H1 (cell line): ENCODE results near the gene GAST. TPM values are rescaled to one million over a fixed set of nuclear protein-coding genes. Genes with fewer than 3 reads are reported as not detected.

ENCODE experiments used
- CTCF ChIA-PET: fragments of 300-600 bp; sonication (Branson Sonifier 250); formaldehyde crosslinking; loops from one replicate; lab custom pipeline; 2021; ENCODE audit not compliant: partially characterized antibody; lab: Charles Lee
- POLR2A ChIA-PET: fragments of 300-600 bp; sonication (Branson Sonifier 250); formaldehyde crosslinking; loops from one replicate; lab custom pipeline; 2021; ENCODE audit warnings: inconsistent platforms; ENCODE audit not compliant: partially characterized antibody; lab: Charles Lee
- DNase-seq, 2 experiments: peaks; one replicate each; pipeline versions ENCODE4 v3.0.0 to v3.0.0-alpha.2; 2010 to 2022; ENCODE audit warnings: low spot score in 2 of 2, low read depth in 1 of 2, mixed read lengths in 1 of 2
- FAIRE-seq: peaks from 2 replicates; lab custom pipeline; 2011; peaks lifted over from hg19 to GRCh38; lab: Jason Lieb, UNC
- H2AFZ ChIP-seq: 2 replicates; pipeline ENCODE4 v1.8.1; 2012; ENCODE audit warnings: low read length, inconsistent platforms
- H2AK5ac ChIP-seq: 2 replicates; pipeline ENCODE4 v1.6.1; 2013; ENCODE audit warnings: low read depth, low read length
- H2BK120ac ChIP-seq: replicated peaks from 2 replicates; pipeline ENCODE3; 2013; ENCODE audit warnings: low read depth, low read length, inconsistent platforms
- H2BK12ac ChIP-seq: 2 replicates; pipeline ENCODE4 v1.6.1; 2013; ENCODE audit warnings: low read depth, low read length
- H2BK15ac ChIP-seq: 2 replicates; pipeline ENCODE4 v1.6.1; 2013; ENCODE audit warnings: low read length
- H2BK20ac ChIP-seq: 2 replicates; pipeline ENCODE4 v1.6.1; 2013; ENCODE audit warnings: low read length
- H2BK5ac ChIP-seq: 2 replicates; pipeline ENCODE4 v1.6.1; 2013; ENCODE audit warnings: low read depth, low read length
- H3K14ac ChIP-seq: 2 replicates; pipeline ENCODE4 v1.6.1; 2013; ENCODE audit warnings: inconsistent platforms; ENCODE audit not compliant: insufficient read length
- H3K18ac ChIP-seq: 2 replicates; pipeline ENCODE4 v1.6.1; 2013; ENCODE audit warnings: low read length; ENCODE audit errors: extremely low read depth
- H3K23ac ChIP-seq: 2 replicates; pipeline ENCODE4 v1.6.1; 2013; ENCODE audit warnings: inconsistent platforms; ENCODE audit not compliant: insufficient read length
- H3K23me2 ChIP-seq: 2 replicates; pipeline ENCODE4 v1.6.1; 2013; ENCODE audit warnings: low read depth, low read length
- H3K27ac ChIP-seq: 2 replicates; pipeline ENCODE4 v1.6.1; 2011; ENCODE audit warnings: low read depth, low read length, inconsistent platforms
- H3K27me3 ChIP-seq, 4 experiments: replicated peaks in 1 of 4; 1 replicate in 1 of 4; 2 replicates in 3 of 4; pipeline versions ENCODE4 v1.6.1 to v1.8.1; 2011 to 2013; ENCODE audit warnings: low read length in 3 of 4, mild to moderate bottlenecking in 3 of 4, inconsistent platforms in 2 of 4, mixed read lengths in 2 of 4, moderate library complexity in 1 of 4; ENCODE audit not compliant: control insufficient read depth in 3 of 4, insufficient read depth in 3 of 4; ENCODE audit errors: extremely low read depth in 1 of 4
- H3K36me3 ChIP-seq, 4 experiments: 2 replicates each; pipeline versions ENCODE4 v1.6.1 to v1.8.1; 2011 to 2013; ENCODE audit warnings: mild to moderate bottlenecking in 4 of 4, low read length in 3 of 4, moderate library complexity in 2 of 4, control low read depth in 1 of 4, inconsistent platforms in 1 of 4; ENCODE audit not compliant: insufficient read depth in 4 of 4, control insufficient read depth in 2 of 4
- H3K4ac ChIP-seq: replicated peaks from 2 replicates; pipeline ENCODE3; 2013; ENCODE audit warnings: low read length, low read depth, mixed read lengths, inconsistent platforms; ENCODE audit not compliant: insufficient read length
- H3K4me1 ChIP-seq, 4 experiments: replicated peaks in 1 of 4; 1 replicate in 1 of 4; 2 replicates in 3 of 4; pipeline versions ENCODE4 v1.6.1 to v1.8.1; 2011 to 2013; ENCODE audit warnings: low read length in 3 of 4, inconsistent platforms in 2 of 4, mixed read lengths in 1 of 4; ENCODE audit not compliant: insufficient read depth in 4 of 4, control insufficient read depth in 3 of 4
- H3K4me2 ChIP-seq, 2 experiments: 2 replicates each; pipeline versions ENCODE4 v1.6.1 to v1.8.1; 2011 to 2013; ENCODE audit warnings: low read depth in 2 of 2, low read length in 2 of 2, control low read depth in 1 of 2, inconsistent platforms in 1 of 2, mild to moderate bottlenecking in 1 of 2; ENCODE audit not compliant: insufficient read depth in 1 of 2
- H3K4me3 ChIP-seq, 4 experiments: fragments of 200-600, 300-600 bp in 1 of 4; sonication (generic), shearing (Covaris generic), sonication (Bioruptor Twin) in 1 of 4; 2 replicates each; pipeline versions ENCODE4 v1.5.1 to v1.8.1; 2011 to 2016; ENCODE audit warnings: low read length in 4 of 4, low read depth in 3 of 4, control low read depth in 2 of 4, inconsistent platforms in 2 of 4, mild to moderate bottlenecking in 2 of 4, mixed read lengths in 1 of 4, moderate library complexity in 1 of 4; ENCODE audit not compliant: insufficient read depth in 2 of 4; ENCODE audit errors: extremely low read depth in 1 of 4
- H3K56ac ChIP-seq: replicated peaks from 2 replicates; pipeline ENCODE3; 2013; ENCODE audit warnings: low read depth, mild to moderate bottlenecking, mixed read lengths, low read length, inconsistent platforms; ENCODE audit not compliant: insufficient read length
- H3K79me1 ChIP-seq: 2 replicates; pipeline ENCODE4 v1.6.1; 2013; ENCODE audit warnings: low read depth, low read length, control low read depth
- H3K79me2 ChIP-seq, 2 experiments: 2 replicates each; pipeline versions ENCODE4 v1.6.1 to v1.8.1; 2012 to 2013; ENCODE audit warnings: low read length in 2 of 2, mild to moderate bottlenecking in 2 of 2, inconsistent platforms in 1 of 2; ENCODE audit not compliant: insufficient read depth in 2 of 2, control insufficient read depth in 1 of 2
- H3K9ac ChIP-seq, 4 experiments: replicated peaks in 1 of 4; 1 replicate in 1 of 4; 2 replicates in 3 of 4; pipeline versions ENCODE4 v1.6.1 to v1.8.1; 2011 to 2013; ENCODE audit warnings: low read depth in 3 of 4, low read length in 3 of 4, control low read depth in 2 of 4, mild to moderate bottlenecking in 2 of 4, moderate library complexity in 2 of 4, inconsistent platforms in 1 of 4; ENCODE audit errors: extremely low read depth in 1 of 4
- H3K9me3 ChIP-seq, 2 experiments: 2 replicates each; pipeline versions ENCODE4 v1.6.1 to v1.8.1; 2012 to 2013; ENCODE audit warnings: mild to moderate bottlenecking in 2 of 2, moderate library complexity in 2 of 2, control low read depth in 1 of 2, inconsistent platforms in 1 of 2, low read depth in 1 of 2, low read length in 1 of 2, mixed read lengths in 1 of 2; ENCODE audit not compliant: insufficient read depth in 2 of 2
- H4K20me1 ChIP-seq, 2 experiments: replicated peaks in 1 of 2; 2 replicates each; pipeline versions ENCODE3 to v1.8.1; 2011 to 2013; ENCODE audit warnings: inconsistent platforms in 2 of 2, low read length in 2 of 2, mild to moderate bottlenecking in 1 of 2; ENCODE audit not compliant: insufficient read depth in 2 of 2, control insufficient read depth in 1 of 2
- H4K5ac ChIP-seq: 2 replicates; pipeline ENCODE4 v1.6.1; 2013; ENCODE audit warnings: low read length, low read depth, mixed read lengths, inconsistent platforms; ENCODE audit not compliant: insufficient read length
- H4K8ac ChIP-seq: 2 replicates; pipeline ENCODE4 v1.8.0; 2013; ENCODE audit warnings: mild to moderate bottlenecking, moderate library complexity, low read length, inconsistent platforms; ENCODE audit not compliant: insufficient read depth; ENCODE audit errors: extremely low read depth
- H4K91ac ChIP-seq: replicated peaks from 2 replicates; pipeline ENCODE3; 2013; ENCODE audit warnings: low read length, mixed read lengths, inconsistent platforms; ENCODE audit not compliant: insufficient read length
- GTF2F1 ChIP-seq: IDR thresholded peaks from 2 replicates; pipeline ENCODE4 v1.6.1; 2012; ENCODE audit warnings: low read depth, low read length, improper control_type of control experiment, borderline replicate concordance
- HDAC2 ChIP-seq, 2 experiments: fragments of 300-600 bp in 1 of 2; sonication (generic) in 1 of 2; IDR thresholded peaks; 2 replicates each; pipeline ENCODE4 v1.6.1; 2011 to 2012; ENCODE audit warnings: low read depth in 2 of 2, low read length in 2 of 2, mild to moderate bottlenecking in 2 of 2, moderate library complexity in 2 of 2, borderline replicate concordance in 1 of 2, inconsistent platforms in 1 of 2
- KDM5A ChIP-seq: fragments of 200-600 bp; IDR thresholded peaks from 2 replicates; pipeline ENCODE4 v1.7.1; 2012; ENCODE audit warnings: mild to moderate bottlenecking, low read length, inconsistent platforms, mixed read lengths
- PHF8 ChIP-seq: fragments of 200-600 bp; sonication (generic); conservative IDR thresholded peaks from 2 replicates; pipeline ENCODE4 v1.7.1; 2012; ENCODE audit warnings: low read depth, mild to moderate bottlenecking, inconsistent platforms, low read length, moderate library complexity
- POLR2A ChIP-seq, 2 experiments: IDR thresholded peaks; 1 replicate in 1 of 2; 2 replicates in 1 of 2; pipeline ENCODE4 v1.6.1; 2011; ENCODE audit warnings: low read depth in 2 of 2, low read length in 2 of 2, mild to moderate bottlenecking in 2 of 2; ENCODE audit errors: control extremely low read depth in 1 of 2
- RAD21 ChIP-seq, 2 experiments: IDR thresholded peaks in 1 of 2; conservative IDR thresholded peaks in 1 of 2; 2 replicates each; pipeline ENCODE4 v1.6.1; 2011; ENCODE audit warnings: low read depth in 2 of 2, low read length in 2 of 2, improper control_type of control experiment in 1 of 2, inconsistent platforms in 1 of 2, mild to moderate bottlenecking in 1 of 2, moderate library complexity in 1 of 2
- RXRA ChIP-seq: IDR thresholded peaks from 2 replicates; pipeline ENCODE4 v1.6.1; 2011; ENCODE audit warnings: low read depth, mild to moderate bottlenecking, low read length, moderate library complexity; ENCODE audit not compliant: insufficient read depth
- WGBS, 2 experiments: shearing (Covaris generic) in 1 of 2; methylation state at CpG; one replicate each; pipeline versions ENCODE4 v1.1.6 to v1.1.7; 2013 to 2015; ENCODE audit warnings: low lambda C conversion rate in 2 of 2, mixed read lengths in 2 of 2, inconsistent platforms in 1 of 2, low coverage in 1 of 2, missing lambda C conversion rate in 1 of 2; ENCODE audit not compliant: insufficient replicate concordance in 2 of 2, insufficient coverage in 1 of 2, insufficient read length in 1 of 2; ENCODE audit errors: extremely low coverage in 1 of 2, missing lambda C conversion rate in 1 of 2; 5-methylcytosine and 5-hydroxymethylcytosine counted together
- polyA plus RNA-seq, 7 experiments: library from polyadenylated mRNA; depleted of rRNA in 3 of 7; stranded (reverse) in 5 of 7; unstranded in 2 of 7; fragments of >200 nt in 5 of 7; fragments of 200-250 nt in 2 of 7; gene quantifications; 1 replicate in 5 of 7; 2 replicates in 1 of 7; 4 replicates in 1 of 7; pipeline versions ENCODE4 v1.2.1 to v1.2.3, GENCODE V29; 2011 to 2013; ENCODE audit warnings: missing spikeins in 2 of 7, mixed read lengths in 2 of 7
- total RNA-seq: library from RNA; stranded (reverse); fragmentation: NEBNext Ultra II Directional; extraction: Animal tissue kit (Norgen Biotek cat#: 25700); gene quantifications from 2 replicates; pipeline ENCODE4 v1.2.1, GENCODE V29; 2021

Gene GAST
- total and polyA plus RNA-seq, 2 of the 8 experiments (the other 6 are each of a cell fraction or from before 2014, with no cell fraction given) = not detected

DNA sequence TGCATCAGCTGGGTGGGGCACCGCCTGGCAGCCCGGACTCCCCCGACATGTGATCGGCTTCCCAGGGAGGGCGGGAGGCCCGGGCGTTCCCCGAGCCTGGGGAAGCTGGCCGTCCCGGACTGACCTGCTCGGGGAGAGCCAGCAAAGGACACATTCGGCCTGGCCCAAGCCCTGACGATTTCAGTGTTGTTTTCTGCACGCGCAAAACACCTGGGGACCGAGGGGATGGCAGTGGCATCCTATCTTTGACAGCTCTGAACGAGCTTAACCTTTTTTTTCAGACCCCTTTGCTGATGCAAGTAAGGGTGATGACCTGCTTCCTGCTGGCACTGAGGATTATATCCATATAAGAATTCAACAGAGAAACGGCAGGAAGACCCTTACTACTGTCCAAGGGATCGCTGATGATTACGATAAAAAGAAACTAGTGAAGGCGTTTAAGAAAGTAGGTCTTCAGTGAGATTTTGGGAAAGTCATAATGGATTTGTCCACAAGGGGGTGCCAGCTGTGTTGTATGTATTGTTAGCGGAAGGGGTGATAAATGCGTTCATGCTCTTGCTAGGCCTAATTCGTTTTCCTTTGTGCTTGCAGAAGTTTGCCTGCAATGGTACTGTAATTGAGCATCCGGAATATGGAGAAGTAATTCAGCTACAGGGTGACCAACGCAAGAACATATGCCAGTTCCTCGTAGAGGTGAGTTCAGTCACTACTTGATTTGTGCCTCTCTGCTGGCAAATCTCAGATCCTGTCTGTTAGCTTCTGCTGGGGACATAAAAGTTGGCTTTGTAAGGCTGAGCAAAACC lies 22.4 kb upstream of the GAST start:
- Histone ChIP-seq H3K9me3 (no peaks in the 10 kb centered on the region), H2BK20ac (no peak overlapping the region), H4K8ac (peak overlapping the region; percentile 96; the same call in 1 of the 2 replicates), H3K4me2 (peak overlapping the region; percentile 80 to 83), H3K27me3 (no peaks in the 10 kb centered on the region), H2AK5ac (peak overlapping the region; percentile 71; the same call in 1 of the 2 replicates), H3K79me2 (peaks cover 0 to 16% of the 10 kb centered on the region in 2 experiments; a peak in 3 of 4 replicates), H2BK5ac (peak overlapping the region; percentile 97), H3K36me3 (peaks cover 27 to 50% (median 43%) of the 10 kb centered on the region in 4 experiments), H4K91ac (peak overlapping the region; percentile 83), H3K27ac (peak overlapping the region; percentile 97), H2BK120ac (no peak overlapping the region), H3K18ac (peak overlapping the region; percentile 93; the same call in 1 of the 2 replicates), H2BK15ac (0 out of 2 replicates have a peak overlapping the region, but pooled peaks have one; percentile 61), H3K4me1 (peaks cover 0 to 3% (median 2%) of the 10 kb centered on the region in 4 experiments; a peak in 4 of 7 replicates), H3K9ac (peak overlapping the region; percentile 75 to 98 (median 96)), H3K14ac (no peak overlapping the region), H3K56ac (peak overlapping the region; percentile 63), H3K79me1 (no peaks in the 10 kb centered on the region), H2AFZ (no peak overlapping the region), H4K20me1 (peaks cover 10 to 20% of the 10 kb centered on the region in 2 experiments), H3K23ac (no peak overlapping the region), H3K4ac (no peak overlapping the region), H2BK12ac (no peak overlapping the region; the same call in 1 of the 2 replicates), H3K23me2 (peaks cover 7% of the 10 kb centered on the region), H4K5ac (peak overlapping the region; percentile 82), H3K4me3 (peak overlapping the region; percentile 92 to 99 (median 94))
- DNase-seq (peak in 1 of 2 experiments; percentile 70), FAIRE-seq (no peak)
- ChIA-PET CTCF (interaction anchor here (0.5 to 4.3 kb wide), 21 partner anchors 8 to 833 kb away, joined by 3 to 22 read pairs (median 4); partner anchors contain the start of genes GAST and JUP), POLR2A (interaction anchor here (0.6 to 9.3 kb wide), 72 partner anchors 11 to 1550 kb away, joined by 3 to 378 read pairs (median 4); partner anchors contain the start of genes ACLY, DNAJC7, FKBP10 and GAST)
- WGBS, 2 experiments = 11% methylated on average over 21 of the region's 27 CpGs; no CpG with 5 or more reads in 1 of the 2 experiments
- peak in 1 of 2 experiments; percentile 19; a peak in 1 of 4 replicates for TF ChIP-seq RAD21 (IDR thresholded peaks at IDR 0.05 in 1 of 2, conservative IDR thresholded peaks at IDR 0.05 in 1 of 2; ENCODE audit: low read depth in 2 of 2, low read length in 2 of 2)
- no peak; the same call in 1 of the 2 replicates for TF ChIP-seq PHF8
- peak in 1 of 2 experiments; percentile 57; a peak in 1 of 3 replicates for TF ChIP-seq POLR2A (IDR thresholded peaks at IDR 0.05; ENCODE audit: control extremely low read depth in 1 of 2, low read depth in 2 of 2, low read length in 2 of 2)
- no peak for TF ChIP-seq RXRA
- peak; percentile 48; the same call in 1 of the 2 replicates for TF ChIP-seq KDM5A
- peak in 1 of 2 experiments; percentile 89; a peak in 1 of 4 replicates for TF ChIP-seq HDAC2 (IDR thresholded peaks at IDR 0.05; ENCODE audit: borderline replicate concordance in 1 of 2, low read depth in 2 of 2, low read length in 2 of 2)
- no peak for TF ChIP-seq GTF2F1
